Measurements from ENCODE around the gene ZNF275. TPM values are rescaled to one million over a fixed set of nuclear protein-coding genes. Genes with fewer than 3 reads are reported as not detected.
"Not testable (repeated sequence)": the region's sequence is repeated elsewhere in the genome, so short reads cannot be mapped to it uniquely, and the experiment has no call there.

The ZNF275 gene
- total and polyA plus RNA-seq, 2 donors (not counting 3 experiments of a cell fraction or from before 2014, with no cell fraction given) = 10.3 to 11.0 TPM

DNA sequence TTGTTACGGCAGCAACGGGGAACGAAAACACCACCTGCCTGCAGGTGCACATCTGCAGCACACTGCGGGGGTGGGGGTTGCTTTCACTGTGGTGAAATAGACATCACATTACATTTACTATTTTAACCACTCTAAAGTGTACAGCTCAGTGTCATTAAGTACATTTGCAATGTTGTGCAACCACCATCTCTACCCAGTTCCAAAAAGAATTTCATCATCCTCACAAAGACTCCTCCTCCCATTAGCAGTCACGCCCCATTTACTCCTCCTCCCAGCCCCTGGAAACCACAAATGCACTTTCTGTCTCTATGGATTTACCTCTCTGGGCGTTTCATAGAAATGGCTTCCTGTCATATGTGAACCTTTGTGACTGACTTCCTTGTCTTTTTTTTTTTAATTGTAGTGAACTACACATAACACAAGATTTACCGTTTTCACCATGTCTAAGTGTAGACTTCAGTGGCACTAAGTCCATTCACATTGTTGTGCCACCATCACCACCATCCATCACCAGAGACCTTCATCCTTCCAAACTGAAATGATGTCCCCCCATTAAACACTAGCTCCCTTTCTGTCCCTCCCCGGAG lies 40.4 kb upstream of the ZNF275 start:
- BruUV-seq (replicated peaks); H3K27ac ChIP-seq (ENCODE audit: insufficient read depth, low read depth, low read length); H3K4me1 ChIP-seq (ENCODE audit: control insufficient read depth, extremely low read depth, insufficient read depth, low read length); H3K4me2 ChIP-seq (ENCODE audit: insufficient read depth, low read length); H2AFZ ChIP-seq (ENCODE audit: low read depth, low read length); intact Hi-C loops (cut with micrococcal nuclease); H4K20me1 ChIP-seq (replicated peaks; ENCODE audit: control insufficient read depth, extremely low read depth, insufficient read depth, low read length); H3K36me3 ChIP-seq (ENCODE audit: control insufficient read depth in 2 of 2, extremely low read depth in 1 of 2, insufficient read depth in 2 of 2, low read length in 2 of 2); H3K9me1 ChIP-seq (replicated peaks; ENCODE audit: control insufficient read depth, extremely low read depth, insufficient read depth, low read length); CTCF ChIA-PET; dilution Hi-C loops (cut with MboI; ENCODE audit: extremely low pct_ligation_motif_present, low sequenced_read_pairs); FAIRE-seq; H3K4me3 ChIP-seq (replicated peaks in 1 of 3; ENCODE audit: insufficient read depth in 1 of 3, low read depth in 1 of 3, low read length in 3 of 3); DNase-seq (ENCODE audit: low read depth, low spot score); H3K9ac ChIP-seq (replicated peaks; ENCODE audit: extremely low read depth, insufficient read depth, low read length); H3K27me3 ChIP-seq (ENCODE audit: control insufficient read depth in 2 of 2, insufficient read depth in 2 of 2, low read length in 2 of 2); H3K9me3 ChIP-seq (replicated peaks; ENCODE audit: control insufficient read depth, insufficient read depth, low read length); POLR2A ChIA-PET; H3K79me2 ChIP-seq (ENCODE audit: control insufficient read depth, insufficient read depth, low read length): not testable (repeated sequence)

DNA sequence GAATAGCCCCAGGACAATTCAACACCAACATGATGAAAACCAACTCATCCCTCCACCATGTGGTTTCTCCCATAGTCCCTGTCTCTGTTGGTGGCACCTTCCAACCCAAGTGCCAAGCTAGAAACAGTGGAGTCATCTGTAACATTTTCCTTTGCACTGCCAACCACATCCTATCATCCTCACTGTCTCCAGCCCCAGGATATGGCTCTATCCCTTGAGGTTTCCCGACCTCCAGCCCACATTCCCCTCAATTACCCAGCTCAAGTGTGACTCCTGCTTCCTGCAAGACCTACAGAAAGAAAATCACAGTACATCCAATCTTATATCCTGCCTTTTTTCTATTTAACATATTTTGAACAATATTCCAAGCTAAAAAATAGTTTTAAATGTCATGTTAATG lies 36.6 kb upstream of the ZNF275 start:
- POLR2A ChIA-PET = no interaction called here
- BruUV-seq (replicated peaks) = no TSS peak
- Histone ChIP-seq H3K4me2 (ENCODE audit: insufficient read depth, low read length) (no peak overlapping the region), H3K9ac (replicated peaks; ENCODE audit: extremely low read depth, insufficient read depth, low read length) (no peak overlapping the region), H3K36me3 (ENCODE audit: control insufficient read depth in 2 of 2, extremely low read depth in 1 of 2, insufficient read depth in 2 of 2, low read length in 2 of 2) (no peaks in the 10 kb centered on the region), H3K27me3 (ENCODE audit: control insufficient read depth in 2 of 2, insufficient read depth in 2 of 2, low read length in 2 of 2) (no peaks in the 10 kb centered on the region), H3K9me3 (replicated peaks; ENCODE audit: control insufficient read depth, insufficient read depth, low read length) (no peaks in the 10 kb centered on the region), H3K79me2 (ENCODE audit: control insufficient read depth, insufficient read depth, low read length) (no peaks in the 10 kb centered on the region), H3K4me3 (replicated peaks in 1 of 3; ENCODE audit: insufficient read depth in 1 of 3, low read depth in 1 of 3, low read length in 3 of 3) (no peak overlapping the region), H4K20me1 (replicated peaks; ENCODE audit: control insufficient read depth, extremely low read depth, insufficient read depth, low read length) (no peaks in the 10 kb centered on the region), H2AFZ (ENCODE audit: low read depth, low read length) (no peak overlapping the region), H3K9me1 (replicated peaks; ENCODE audit: control insufficient read depth, extremely low read depth, insufficient read depth, low read length) (no peaks in the 10 kb centered on the region), H3K27ac (ENCODE audit: insufficient read depth, low read depth, low read length) (no peak overlapping the region), H3K4me1 (ENCODE audit: control insufficient read depth, extremely low read depth, insufficient read depth, low read length) (no peaks in the 10 kb centered on the region)
- TF ChIP-seq GATA2 (IDR thresholded peaks at IDR 0.05; ENCODE audit: insufficient read depth, insufficient read length, low read depth, low read length) = no peak
- no peak for TF ChIP-seq POLR2AphosphoS5 (IDR thresholded peaks at IDR 0.05; ENCODE audit: insufficient read depth, low read depth, low read length)
- no peak for TF ChIP-seq CTCF (IDR thresholded peaks at IDR 0.05; ENCODE audit: extremely low read depth in 1 of 2, insufficient read depth in 1 of 2, low read depth in 1 of 2, low read length in 2 of 2)
- TF ChIP-seq MYC (IDR thresholded peaks at IDR 0.05; ENCODE audit: low read depth, low read length) = no peak
- FAIRE-seq = no peak
- no peak for DNase-seq (ENCODE audit: low read depth, low spot score)
- dilution Hi-C loops (cut with MboI; ENCODE audit: extremely low pct_ligation_motif_present, low sequenced_read_pairs) = no loop called here
- intact Hi-C loops (cut with micrococcal nuclease) = no loop called here
- CTCF ChIA-PET = no interaction called here
